ENCODE measurements around the gene TTL. TPM values are rescaled to one million over a fixed set of nuclear protein-coding genes. Genes with fewer than 3 reads are reported as not detected.

TTL gene
- total RNA-seq, 2 donors from 2014 or later, result 61.1 to 89.6 TPM

DNA sequence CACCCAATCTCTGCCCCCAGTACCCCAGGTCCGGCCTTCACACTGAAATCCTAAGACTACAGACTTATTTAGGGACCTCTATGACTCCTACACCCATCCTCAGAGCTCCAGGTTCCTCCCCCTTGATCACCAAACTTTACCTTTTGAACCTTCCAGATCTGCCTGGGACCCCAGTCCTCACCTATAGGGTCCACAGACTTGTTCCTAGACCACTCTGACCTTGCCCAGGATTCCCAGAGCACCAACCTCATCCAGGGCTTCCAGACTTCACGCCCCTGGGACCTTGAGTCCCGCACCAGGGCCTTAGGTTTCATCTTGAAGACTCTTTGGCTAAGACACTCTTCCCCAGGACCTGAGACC lies 102.9 kb downstream of the TTL start:
- peak overlapping the region; percentile 84 for H3K27ac ChIP-seq (ENCODE audit: low read depth, low read length)
- WGBS, 2 experiments (ENCODE audit: insufficient coverage in 1 of 2, insufficient read length in 1 of 2), result 53 to 100% methylated on average over 2 to 3 of the region's 3 CpGs
- H3K9ac ChIP-seq (ENCODE audit: extremely low read depth, low read length, poor library complexity, severe bottlenecking), result peak overlapping the region; percentile 88
- Mint-ChIP-seq H3K36me3 (ENCODE audit: low read depth) (peaks cover 29% of the 10 kb centered on the region), H3K4me1 (peaks cover 13% of the 10 kb centered on the region), H3K27me3 (ENCODE audit: insufficient read depth) (no peaks in the 10 kb centered on the region), H3K27ac (peak overlapping the region; percentile 99), H3K4me3 (peak overlapping the region; percentile 91), H3K9me3 (no peaks in the 10 kb centered on the region)
- H3K9me3 ChIP-seq (ENCODE audit: control insufficient read depth, low read length), result no peaks in the 10 kb centered on the region
- TF ChIP-seq, protein P1, sequence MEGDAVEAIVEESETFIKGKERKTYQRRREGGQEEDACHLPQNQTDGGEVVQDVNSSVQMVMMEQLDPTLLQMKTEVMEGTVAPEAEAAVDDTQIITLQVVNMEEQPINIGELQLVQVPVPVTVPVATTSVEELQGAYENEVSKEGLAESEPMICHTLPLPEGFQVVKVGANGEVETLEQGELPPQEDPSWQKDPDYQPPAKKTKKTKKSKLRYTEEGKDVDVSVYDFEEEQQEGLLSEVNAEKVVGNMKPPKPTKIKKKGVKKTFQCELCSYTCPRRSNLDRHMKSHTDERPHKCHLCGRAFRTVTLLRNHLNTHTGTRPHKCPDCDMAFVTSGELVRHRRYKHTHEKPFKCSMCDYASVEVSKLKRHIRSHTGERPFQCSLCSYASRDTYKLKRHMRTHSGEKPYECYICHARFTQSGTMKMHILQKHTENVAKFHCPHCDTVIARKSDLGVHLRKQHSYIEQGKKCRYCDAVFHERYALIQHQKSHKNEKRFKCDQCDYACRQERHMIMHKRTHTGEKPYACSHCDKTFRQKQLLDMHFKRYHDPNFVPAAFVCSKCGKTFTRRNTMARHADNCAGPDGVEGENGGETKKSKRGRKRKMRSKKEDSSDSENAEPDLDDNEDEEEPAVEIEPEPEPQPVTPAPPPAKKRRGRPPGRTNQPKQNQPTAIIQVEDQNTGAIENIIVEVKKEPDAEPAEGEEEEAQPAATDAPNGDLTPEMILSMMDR (conservative IDR thresholded peaks at IDR 0.05), result no peak
- no peaks in the 10 kb centered on the region for H3K27me3 ChIP-seq (ENCODE audit: control insufficient read depth, insufficient read depth, low read length, poor library complexity, severe bottlenecking)
- H3K4me1 ChIP-seq (ENCODE audit: control insufficient read depth, insufficient read depth, low read length), result no peaks in the 10 kb centered on the region
- H3K4me3 ChIP-seq (ENCODE audit: low read length), result peak overlapping the region; percentile 92
- DNase-seq, result no peak
- peaks cover 23% of the 10 kb centered on the region for H3K36me3 ChIP-seq (ENCODE audit: control insufficient read depth, insufficient read depth, low read length)

DNA sequence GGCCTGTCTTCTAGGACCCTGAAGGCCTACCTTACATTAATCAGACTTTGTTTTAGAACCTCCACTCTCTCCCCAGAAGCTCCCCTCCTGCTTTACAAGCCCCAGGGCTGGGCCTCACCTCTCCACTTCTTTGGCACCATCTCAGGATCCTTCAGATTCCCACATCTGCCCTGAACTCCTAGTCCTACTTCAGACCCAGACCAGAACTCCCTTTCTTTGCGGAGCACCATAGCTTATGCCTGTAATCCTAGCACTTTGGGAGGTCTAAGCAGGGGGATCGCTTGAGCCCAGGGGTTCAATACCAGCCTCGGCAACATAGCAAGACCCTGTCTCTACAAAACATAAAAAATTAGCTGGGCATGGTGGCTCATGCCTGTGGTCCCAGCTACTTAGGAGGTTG lies 103.4 kb downstream of the TTL start:
- no peaks in the 10 kb centered on the region for H3K9me3 Mint-ChIP-seq
- H3K27ac ChIP-seq (ENCODE audit: low read depth, low read length), result no peak overlapping the region
- H3K27ac Mint-ChIP-seq, result peak overlapping the region; percentile 99

DNA sequence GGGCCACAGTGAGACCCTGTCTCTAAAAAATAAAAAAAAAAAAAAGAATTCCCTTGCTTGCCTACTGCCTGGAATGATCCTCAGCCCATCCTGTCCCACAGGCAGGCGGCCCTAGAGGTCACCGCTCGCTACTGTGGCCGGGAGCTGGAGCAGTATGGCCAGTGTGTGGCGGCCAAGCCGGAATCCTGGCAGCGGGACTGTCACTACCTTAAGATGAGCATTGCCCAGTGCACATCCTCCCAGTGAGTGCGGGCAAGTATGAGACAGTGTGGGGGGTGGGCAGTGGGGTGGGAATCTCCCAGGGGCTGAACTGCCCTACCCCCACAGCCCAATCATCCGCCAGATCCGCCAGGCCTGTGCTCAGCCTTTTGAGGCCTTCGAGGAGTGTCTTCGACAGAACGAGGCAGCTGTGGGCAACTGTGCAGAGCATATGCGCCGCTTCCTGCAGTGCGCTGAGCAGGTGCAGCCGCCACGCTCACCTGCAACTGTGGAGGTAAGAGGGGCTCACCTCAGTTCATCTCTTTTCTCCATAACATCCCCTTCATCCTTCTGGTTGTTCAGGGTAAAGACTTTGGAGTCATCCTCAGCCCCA lies 104.0 kb downstream of the TTL start:
- Histone ChIP-seq H3K4me1 (ENCODE audit: control insufficient read depth, insufficient read depth, low read length) (no peaks in the 10 kb centered on the region), H3K4me3 (ENCODE audit: low read length) (no peak overlapping the region), H3K9ac (ENCODE audit: extremely low read depth, low read length, poor library complexity, severe bottlenecking) (no peak overlapping the region), H3K27me3 (ENCODE audit: control insufficient read depth, insufficient read depth, low read length, poor library complexity, severe bottlenecking) (no peaks in the 10 kb centered on the region), H3K27ac (ENCODE audit: low read depth, low read length) (no peak overlapping the region), H3K9me3 (ENCODE audit: control insufficient read depth, low read length) (no peaks in the 10 kb centered on the region), H3K36me3 (ENCODE audit: control insufficient read depth, insufficient read depth, low read length) (peaks cover 23% of the 10 kb centered on the region)
- Mint-ChIP-seq H3K27ac (no peak overlapping the region), H3K4me1 (peaks cover 13% of the 10 kb centered on the region), H3K36me3 (ENCODE audit: low read depth) (peaks cover 29% of the 10 kb centered on the region), H3K4me3 (no peak overlapping the region), H3K27me3 (ENCODE audit: insufficient read depth) (no peaks in the 10 kb centered on the region), H3K9me3 (no peaks in the 10 kb centered on the region)
- TF ChIP-seq, protein P1 (conservative IDR thresholded peaks at IDR 0.05), result no peak
- WGBS, 2 experiments (ENCODE audit: insufficient coverage in 1 of 2, insufficient read length in 1 of 2), result 93 to 94% methylated on average over 9 to 18 of the region's 18 CpGs
- DNase-seq, result no peak

More for the DNA sequence above, 103.4 kb downstream of the TTL start:
- Histone ChIP-seq H3K4me1 (ENCODE audit: control insufficient read depth, insufficient read depth, low read length) (no peaks in the 10 kb centered on the region), H3K36me3 (ENCODE audit: control insufficient read depth, insufficient read depth, low read length) (peaks cover 23% of the 10 kb centered on the region), H3K9me3 (ENCODE audit: control insufficient read depth, low read length) (no peaks in the 10 kb centered on the region), H3K27me3 (ENCODE audit: control insufficient read depth, insufficient read depth, low read length, poor library complexity, severe bottlenecking) (no peaks in the 10 kb centered on the region), H3K9ac (ENCODE audit: extremely low read depth, low read length, poor library complexity, severe bottlenecking) (peak overlapping the region; percentile 88), H3K4me3 (ENCODE audit: low read length) (peak overlapping the region; percentile 92)
- H3K4me1 Mint-ChIP-seq, result peaks cover 13% of the 10 kb centered on the region
- 88 to 94% methylated on average over 3 of the region's 3 CpGs for WGBS, 2 experiments (ENCODE audit: insufficient coverage in 1 of 2, insufficient read length in 1 of 2)
- TF ChIP-seq, protein P1 (conservative IDR thresholded peaks at IDR 0.05), result no peak
- DNase-seq, result no peak
- no peaks in the 10 kb centered on the region for H3K27me3 Mint-ChIP-seq (ENCODE audit: insufficient read depth)
- peaks cover 29% of the 10 kb centered on the region for H3K36me3 Mint-ChIP-seq (ENCODE audit: low read depth)
- H3K4me3 Mint-ChIP-seq, result peak overlapping the region; percentile 91

All from endodermal cell (in vitro differentiated cells).